Measurements from ENCODE around the gene PIGQ.
"Not testable (repeated sequence)": the region's sequence is repeated elsewhere in the genome, so short reads cannot be mapped to it uniquely, and the experiment has no call there.

PIGQ gene

DNA sequence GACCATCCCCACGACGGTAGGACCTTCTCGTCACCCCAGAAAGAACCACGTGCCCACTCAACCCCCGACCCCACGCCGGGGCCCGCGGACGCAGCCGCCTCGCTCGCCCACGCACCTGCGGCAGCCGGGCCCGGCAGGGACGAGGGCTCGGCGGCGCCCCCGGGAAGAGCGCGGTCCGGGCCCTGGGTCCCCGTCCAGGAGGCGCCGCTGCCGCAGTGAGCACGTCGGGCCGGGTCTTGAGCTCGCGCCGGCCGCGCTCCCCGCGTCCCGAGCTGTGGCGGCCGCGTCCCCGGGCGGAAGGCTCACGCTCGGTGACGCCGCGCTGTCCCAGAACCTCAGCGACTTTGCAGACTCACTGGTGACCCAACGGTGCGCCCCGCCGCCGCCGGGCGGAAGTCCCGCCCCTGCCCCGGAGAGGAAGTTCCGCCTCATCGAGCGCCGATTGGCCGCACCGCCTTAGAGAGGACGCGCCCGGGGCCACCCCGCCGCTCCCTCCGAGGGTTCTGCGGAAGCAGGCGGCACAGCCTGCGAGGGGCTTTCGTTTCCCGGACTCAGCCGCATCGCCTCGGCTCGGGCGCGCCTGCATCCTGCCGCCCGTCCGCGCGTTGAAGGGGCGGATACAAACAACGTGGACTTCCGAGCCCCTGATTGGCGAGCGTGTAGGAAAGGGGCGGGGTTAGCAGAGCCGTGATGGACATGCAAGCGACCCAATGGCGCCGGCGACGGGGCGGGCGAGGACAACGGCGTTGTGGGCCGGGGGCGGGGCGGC is 19.3 kb downstream of the PIGQ start:
- peak; percentile 97 for DNase-seq

- peak; percentile 99 for DNase-seq
Observed at GRCh38 chr16:589658-590187, 20.0 kb downstream of the PIGQ start, which contains the start of gene RAB40C. TSS of gene RAB40C (plus strand) at chr16:590066. CDS start at chr16:590292, 226 bp downstream.

- no peak for DNase-seq
Observed at GRCh38 chr16:590188-590814, 20.5 kb downstream of the PIGQ start.

GRCh38 chr16:590815-591200 is 21.0 kb downstream of the PIGQ start:
- DNase-seq: no peak

GRCh38 chr16:591231-591630 is 21.5 kb downstream of the PIGQ start:
- no peak for DNase-seq

GRCh38 chr16:591892-592517 is 22.2 kb downstream of the PIGQ start:
- DNase-seq: no peak

GRCh38 chr16:592518-593306 is 22.9 kb downstream of the PIGQ start:
- DNase-seq: no peak

DNA sequence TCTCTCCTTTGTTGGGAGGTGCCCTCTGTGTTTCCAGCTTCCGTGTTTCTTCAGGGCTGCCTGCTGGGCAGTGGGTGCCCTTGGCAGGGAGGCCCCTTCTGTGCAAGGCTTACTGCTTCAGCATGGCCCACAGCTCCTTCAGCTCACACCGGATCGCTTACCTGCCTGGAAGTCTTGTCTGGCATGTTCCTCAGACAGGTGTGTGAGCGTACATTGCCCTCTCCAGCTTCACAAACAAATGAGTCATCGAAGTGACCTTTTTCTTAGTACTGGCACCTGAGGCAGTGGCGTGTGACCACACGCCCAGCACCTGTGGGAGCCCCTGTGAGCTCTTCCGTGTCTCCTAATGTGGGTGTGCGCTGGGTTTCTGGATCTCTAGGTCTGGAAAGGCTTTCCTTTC is 23.6 kb downstream of the PIGQ start:
- DNase-seq: no peak

DNA sequence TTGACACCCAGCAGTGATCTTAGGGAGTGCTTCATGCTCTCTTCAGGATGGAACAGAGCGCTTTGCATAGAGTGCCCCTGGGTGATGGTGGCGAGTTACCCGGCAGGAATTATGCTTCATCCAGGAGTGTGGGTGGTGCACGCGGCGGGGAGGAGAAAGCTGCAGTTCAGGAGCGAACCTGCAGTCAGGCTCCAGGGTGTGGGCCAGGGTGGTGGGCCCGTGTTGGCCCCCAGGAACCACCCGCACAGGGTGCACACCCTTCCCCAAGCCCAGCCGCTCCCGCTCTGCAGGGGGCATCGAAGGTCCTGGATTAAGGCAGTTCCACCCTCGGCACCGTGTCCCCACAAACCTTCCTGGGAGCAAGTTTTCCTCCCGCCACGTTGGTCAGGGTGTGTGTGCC is 24.0 kb downstream of the PIGQ start:
- no peak for DNase-seq

DNA sequence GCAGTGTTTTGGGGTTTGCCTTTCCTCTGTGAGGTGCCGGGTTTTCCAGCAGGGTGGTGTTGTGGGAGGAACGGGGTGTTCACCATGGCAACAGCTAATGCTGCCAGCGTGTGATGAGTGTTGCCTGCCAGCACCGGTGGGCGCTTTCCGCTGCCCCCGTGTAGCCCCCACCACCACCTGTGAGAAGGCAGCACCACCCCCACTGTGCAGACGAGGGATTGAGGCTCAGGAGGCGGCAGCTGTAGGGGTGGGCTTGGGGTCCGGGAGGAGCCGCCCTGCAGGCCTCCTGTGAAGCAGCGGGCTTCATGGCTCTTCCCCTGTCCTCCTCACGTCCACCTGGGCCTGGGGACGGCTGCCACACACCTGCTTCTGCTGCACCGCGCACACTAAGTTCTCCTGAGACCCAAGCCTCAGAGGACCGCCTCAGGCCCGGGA is 25.3 kb downstream of the PIGQ start:
- no peak for DNase-seq

DNA sequence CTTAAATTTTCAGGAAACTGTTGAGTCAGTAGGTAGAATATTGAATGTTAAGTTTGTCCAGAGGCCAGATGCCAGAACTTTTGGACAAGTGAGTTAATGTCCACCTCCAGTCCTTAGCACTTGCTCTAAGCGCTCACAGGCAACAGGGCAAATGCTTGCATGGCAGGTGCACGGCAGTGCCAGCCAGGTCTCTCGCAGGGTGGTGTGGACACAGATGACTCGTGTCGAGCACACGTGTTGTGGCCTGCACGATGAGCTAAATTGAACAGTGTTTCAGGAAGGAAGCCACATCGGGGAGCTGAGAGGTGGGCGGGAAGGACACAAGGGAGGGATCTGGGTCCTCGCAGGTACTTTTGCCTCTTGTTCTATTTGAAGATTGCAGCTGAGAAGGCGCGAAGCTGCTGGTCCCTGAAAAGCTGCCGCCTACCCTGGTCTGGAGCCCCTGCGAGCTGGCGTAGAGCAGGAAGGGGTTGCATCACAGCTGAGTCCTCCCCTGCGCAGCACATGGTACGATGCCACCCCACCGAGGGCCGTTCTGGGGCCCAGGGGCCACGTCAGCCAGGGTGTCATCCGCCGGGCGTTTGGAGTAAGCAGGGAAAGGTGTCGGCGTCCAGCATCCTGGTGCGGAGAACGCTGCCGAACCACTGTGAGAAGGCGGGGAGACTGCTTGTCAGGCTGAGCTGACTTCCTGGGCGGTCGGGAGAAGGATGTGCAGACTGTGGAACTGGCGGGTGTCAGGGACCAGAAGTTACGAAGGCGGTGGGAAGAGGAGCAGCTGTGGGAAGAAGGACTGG is 26.4 kb downstream of the PIGQ start:
- no peak for DNase-seq

DNA sequence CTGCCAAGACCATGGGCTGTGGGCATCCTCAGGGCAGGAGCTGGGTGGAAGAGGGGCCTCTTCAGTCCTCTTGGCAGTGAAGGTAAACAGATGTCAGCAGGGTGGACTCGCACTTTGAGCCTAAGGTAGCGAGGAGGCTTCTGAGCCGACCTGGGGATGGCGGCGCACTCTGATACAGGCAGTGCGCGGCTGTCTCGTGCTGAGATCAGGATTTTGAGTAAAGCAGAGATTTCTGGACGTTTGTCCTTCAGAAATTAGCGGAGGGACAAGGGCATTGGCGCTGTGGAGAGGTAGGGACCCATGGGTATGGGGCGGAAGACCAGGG is 26.9 kb downstream of the PIGQ start:
- no peak for DNase-seq

DNA sequence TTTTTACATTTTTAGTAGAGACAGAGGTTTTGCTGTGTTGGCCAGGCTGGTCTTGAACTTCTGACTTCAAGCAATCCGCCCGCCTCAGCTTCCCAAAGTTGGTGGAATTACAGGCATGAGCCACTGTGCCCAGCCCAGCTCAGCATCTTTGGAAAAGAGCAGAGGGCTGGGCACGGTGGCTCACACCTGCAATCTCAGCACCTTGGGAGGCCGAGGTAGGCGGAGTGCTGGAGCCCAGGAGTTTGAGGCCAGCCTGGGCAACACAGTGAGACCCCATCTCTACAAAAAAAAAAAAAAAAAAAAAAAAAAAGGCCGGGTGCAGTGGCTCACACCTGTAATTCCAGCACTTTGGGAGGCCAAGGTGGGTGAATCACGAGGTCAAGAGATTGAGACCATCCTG is 27.9 kb downstream of the PIGQ start:
- not testable (repeated sequence) for DNase-seq

GRCh38 chr16:598823-599739 is 29.3 kb downstream of the PIGQ start:
- DNase-seq: no peak

- no peak for DNase-seq
Observed at GRCh38 chr16:600781-601180, 31.0 kb downstream of the PIGQ start.

DNA sequence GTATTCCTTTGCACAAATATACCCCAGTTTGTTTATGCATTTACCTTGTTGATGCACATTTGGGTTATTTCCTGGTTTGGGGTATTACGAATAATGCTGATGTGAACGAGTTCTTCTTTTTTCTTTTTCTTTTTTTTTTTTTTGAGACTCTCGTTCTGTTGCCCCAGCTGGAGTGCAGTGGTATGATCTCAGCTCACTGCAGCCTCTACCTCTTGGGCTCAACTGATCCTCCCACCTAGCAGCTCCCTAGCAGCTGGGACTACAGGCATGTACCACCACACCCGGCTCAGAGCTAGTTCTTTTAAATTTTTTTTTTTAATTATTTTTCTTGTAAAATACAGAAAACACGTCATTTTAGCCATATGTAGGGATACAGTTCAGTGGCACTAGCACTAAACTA is 34.2 kb downstream of the PIGQ start:
- no peak for DNase-seq

DNA sequence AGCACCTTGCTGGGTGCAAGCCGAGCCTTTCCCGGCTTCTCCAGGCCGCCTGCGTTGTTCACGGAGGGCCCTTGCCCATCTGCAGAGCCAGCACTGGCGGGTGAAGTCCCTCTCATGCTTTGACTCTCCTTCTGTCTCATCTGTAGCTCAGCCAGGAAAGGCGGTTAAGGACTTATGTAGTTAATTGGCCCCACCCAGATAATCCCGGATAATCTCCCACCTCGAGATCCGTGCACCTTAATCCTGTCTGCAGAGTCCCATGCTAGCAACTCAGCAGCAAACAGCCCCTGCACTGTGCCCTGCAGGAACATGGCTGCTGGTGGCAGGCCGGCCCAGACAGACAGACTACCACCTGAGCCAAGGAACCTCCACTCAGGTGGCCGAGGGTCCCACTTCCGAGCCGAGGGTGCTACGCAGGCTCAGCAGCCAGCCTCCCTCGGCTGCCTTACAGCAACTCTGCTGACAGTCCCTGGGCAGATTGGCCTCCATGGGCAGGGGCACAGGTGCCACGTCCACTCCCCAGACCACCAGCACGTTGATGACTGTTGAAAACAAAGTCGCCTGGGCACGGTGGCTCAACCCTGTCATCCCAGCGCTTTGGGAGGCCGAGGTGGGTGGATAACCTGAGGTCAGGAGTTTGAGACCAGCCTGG is 37.0 kb downstream of the PIGQ start:
- DNase-seq: no peak

DNA sequence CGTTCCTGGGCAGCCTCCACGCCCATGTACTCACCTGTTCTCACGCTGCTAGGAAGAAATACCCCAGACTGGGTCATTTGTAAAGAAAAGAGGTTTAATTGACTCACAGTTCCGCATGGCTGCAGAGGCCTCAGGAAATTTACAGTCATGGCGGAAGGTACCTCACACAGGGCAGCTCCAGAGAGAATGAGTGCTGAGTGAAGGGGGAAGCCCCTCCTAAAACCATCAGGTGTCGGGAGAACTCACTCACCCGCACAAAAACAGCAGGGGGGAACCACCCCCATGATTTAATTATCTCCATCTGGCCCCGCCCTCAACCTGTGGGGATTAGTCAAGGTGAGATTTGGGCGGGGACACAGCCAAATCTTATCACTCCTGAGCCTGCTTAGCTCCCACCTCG is 38.3 kb downstream of the PIGQ start:
- DNase-seq: no peak

DNA sequence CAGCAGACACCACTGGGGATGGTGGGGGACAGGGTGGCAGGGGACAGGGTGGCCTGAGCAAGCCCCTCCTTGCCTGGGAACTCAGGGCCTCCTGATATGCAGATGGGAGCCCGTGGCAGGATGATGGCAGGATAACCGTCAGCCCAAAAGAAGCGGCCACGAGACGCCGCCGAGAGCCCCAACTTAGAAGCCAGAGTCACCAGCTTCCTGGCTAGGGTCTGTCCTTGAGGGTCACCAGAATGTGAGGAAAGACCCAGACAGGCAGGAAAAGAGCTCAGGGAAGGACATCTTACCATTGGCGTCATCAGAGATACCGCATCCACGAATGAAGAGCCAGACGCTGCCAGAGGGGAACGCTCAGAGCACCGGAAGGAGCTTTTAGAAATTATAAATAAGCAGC is 39.5 kb downstream of the PIGQ start:
- no peak for DNase-seq

- no peak for DNase-seq
Observed at GRCh38 chr16:609984-610383, 40.2 kb downstream of the PIGQ start.

Measured in CD4-positive, alpha-beta T cell treated with Interleukin-4 for 4 hours (primary cell).